Measurements from ENCODE around the gene JPH3.

The JPH3 gene

DNA sequence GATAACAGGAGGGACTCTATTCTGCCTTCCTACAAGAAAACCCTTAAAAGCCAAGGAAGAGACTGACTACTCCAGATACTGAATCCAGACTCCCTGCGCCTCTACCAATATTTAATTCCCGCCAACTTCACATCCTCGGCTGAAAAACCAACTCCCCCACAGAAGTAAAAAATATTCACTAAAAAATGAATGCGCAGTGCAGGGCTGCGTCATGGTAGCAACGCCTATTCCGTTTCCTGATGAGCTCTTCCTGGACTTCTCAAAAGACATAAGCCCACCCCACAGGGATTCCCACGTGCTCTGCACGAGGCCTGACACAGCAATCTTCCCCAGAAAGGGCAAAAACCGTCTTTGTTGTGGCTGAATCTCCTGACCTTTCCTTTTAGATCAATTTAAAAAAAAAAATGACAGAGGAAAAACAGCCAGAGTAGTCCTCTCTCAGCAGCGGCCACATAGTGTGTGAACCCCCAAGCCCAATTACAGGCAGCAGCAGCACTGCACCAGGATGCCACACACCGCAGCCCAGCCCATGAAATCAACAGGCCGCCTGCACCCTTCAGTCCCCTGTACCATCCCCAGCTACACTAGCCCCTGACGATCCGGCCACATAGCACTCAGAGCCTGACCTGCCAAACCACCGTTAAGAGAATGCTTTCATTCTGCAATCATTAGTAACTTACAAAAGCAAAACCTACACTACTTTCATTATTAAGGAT, 139.6 kb downstream of the JPH3 start:
- TF ChIP-seq CTCF (IDR thresholded peaks at IDR 0.05; ENCODE audit: low read depth, low read length), result no peak
- H3K4me3 ChIP-seq (ENCODE audit: low read depth, low read length), result no peak overlapping the region

DNA sequence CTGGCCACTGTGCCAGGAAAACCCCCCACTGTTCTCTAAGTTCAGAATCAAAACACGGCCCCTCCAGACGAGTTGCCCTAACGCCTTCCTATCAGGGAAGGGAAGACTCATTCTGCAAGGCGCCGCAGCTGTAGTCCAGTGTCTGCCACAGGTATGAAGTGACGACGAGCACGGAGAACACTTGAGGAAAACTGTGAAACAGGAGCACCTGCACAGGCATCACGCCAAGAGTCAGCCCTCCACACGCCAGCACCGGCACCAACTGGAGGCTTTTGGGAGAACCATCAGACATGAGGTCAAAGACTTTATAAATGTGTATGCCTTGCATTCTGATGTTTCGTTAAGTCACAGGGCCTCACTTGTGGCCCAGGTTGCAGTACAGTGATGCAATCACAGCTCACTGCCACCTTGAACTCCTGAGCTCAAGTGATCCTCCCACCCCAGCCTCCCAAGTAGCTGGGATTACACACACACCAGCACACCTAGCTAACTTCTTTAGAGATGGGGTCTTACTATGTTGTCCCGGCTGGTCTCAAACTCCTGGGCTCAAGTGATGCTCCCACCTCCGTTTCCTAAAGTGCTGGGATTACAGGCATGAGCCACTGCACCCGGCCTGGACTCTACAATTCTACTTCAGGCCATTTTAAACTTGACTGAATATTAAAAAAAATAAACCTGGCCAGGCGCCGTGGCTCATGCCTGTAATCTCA, 140.6 kb downstream of the JPH3 start:
- no peak for TF ChIP-seq CTCF (IDR thresholded peaks at IDR 0.05; ENCODE audit: low read depth, low read length)
- H3K4me3 ChIP-seq (ENCODE audit: low read depth, low read length), result no peak overlapping the region

- no peak overlapping the region for H3K4me3 ChIP-seq (ENCODE audit: low read depth, low read length)
- no peak for TF ChIP-seq CTCF (IDR thresholded peaks at IDR 0.05; ENCODE audit: low read depth, low read length)
Observed at GRCh38 chr16:87744750-87745514, 142.6 kb downstream of the JPH3 start.

- no peak overlapping the region for H3K4me3 ChIP-seq (ENCODE audit: low read depth, low read length)
- no peak for TF ChIP-seq CTCF (IDR thresholded peaks at IDR 0.05; ENCODE audit: low read depth, low read length)
Observed at GRCh38 chr16:87746178-87746577, 143.9 kb downstream of the JPH3 start.
